DLD1 (cell line): ENCODE measurements around the gene PIK3CG.
"Not testable (repeated sequence)": the region's sequence is repeated elsewhere in the genome, so short reads cannot be mapped to it uniquely, and the experiment has no call there.

Experiments used
- in situ Hi-C: cut with HindIII; loops from 2 replicates; pipeline ENCODE4 v1.10.0; 2017; ENCODE audit warnings: low sequenced_read_pairs

PIK3CG gene

DNA sequence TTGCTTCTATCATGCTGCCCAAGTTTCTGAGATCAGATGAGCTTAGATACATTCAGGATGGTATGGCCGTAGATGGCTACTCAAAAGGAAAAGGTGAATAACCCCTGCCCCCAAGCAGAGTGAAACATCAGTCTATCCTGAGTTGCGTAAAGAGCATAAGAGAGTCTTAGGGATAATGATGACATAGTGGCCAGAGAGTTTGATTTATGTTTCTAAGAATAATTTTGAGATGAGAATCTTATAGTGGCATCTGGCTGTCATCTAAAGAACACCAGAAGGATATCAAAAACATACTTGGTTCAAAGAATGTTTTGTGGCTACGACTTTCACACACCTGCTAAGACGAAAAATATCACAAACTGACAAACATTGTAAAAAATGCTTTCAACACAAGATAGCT, 20.6 kb downstream of the PIK3CG start:
- in situ Hi-C loops, result no loop called here

- in situ Hi-C loops, result no loop called here
Observed at GRCh38 chr7:106887421-106887820, 22.3 kb downstream of the PIK3CG start.

- in situ Hi-C loops, result no loop called here
Observed at GRCh38 chr7:106888204-106888603, 23.1 kb downstream of the PIK3CG start.

DNA sequence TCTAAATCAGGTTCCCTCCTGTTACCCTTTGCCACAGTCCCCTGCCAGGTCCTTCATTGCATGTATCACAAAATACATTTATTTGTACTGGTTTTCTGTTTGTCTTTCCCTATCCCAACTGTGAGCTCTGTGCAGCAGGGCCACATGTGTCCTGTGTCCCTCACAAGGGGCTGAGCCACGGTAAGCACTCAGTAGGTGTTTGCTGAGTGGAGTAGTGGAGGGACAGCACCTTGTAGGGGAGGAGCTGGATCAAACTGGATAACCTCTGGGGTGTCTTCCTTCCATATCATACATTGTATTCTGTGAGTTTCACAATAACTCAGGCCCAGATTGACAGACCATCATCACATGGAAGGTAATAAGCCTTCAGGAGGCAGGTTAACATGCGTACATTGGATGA, 25.9 kb downstream of the PIK3CG start:
- in situ Hi-C loops, result no loop called here

DNA sequence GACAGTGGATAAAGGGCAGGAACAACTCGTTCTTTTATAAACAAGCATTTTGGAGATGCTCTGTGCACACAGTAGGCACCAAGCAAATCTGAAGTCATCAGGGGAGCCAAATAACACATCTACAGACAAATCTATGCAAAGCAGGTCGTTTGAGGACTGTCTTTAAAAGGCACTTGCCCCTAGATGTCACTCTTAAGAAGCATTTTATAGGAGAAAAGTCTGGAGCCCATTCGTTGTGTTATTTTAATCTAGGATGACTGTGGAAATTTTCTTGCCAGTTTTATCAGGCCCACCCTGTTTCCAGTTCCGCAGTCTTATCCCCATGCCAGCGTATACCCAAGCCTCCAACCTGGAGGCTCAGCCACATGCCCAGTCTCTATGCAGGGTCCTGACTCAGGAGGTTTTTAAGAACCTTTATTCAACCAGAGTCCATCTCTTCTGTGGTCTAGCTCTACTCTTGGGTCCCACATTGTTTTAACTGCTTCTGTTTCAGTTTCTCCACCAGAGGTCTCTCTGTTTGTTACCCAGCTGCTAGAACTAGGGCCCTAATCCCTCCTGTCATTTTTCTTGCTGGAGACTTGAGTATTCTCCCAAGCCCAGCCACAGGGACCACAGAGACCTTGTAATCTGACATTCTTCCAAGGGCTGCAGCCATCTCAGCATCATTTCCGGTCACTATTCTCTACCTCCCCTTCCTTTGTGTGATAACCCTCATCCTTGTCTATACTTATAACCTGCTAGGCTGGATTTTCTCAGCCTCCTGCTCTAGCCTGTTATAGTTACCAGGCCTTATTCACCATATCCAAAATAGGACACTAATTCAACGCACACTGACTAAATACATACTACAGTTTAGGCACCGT, 26.7 kb downstream of the PIK3CG start:
- in situ Hi-C loops, result no loop called here

DNA sequence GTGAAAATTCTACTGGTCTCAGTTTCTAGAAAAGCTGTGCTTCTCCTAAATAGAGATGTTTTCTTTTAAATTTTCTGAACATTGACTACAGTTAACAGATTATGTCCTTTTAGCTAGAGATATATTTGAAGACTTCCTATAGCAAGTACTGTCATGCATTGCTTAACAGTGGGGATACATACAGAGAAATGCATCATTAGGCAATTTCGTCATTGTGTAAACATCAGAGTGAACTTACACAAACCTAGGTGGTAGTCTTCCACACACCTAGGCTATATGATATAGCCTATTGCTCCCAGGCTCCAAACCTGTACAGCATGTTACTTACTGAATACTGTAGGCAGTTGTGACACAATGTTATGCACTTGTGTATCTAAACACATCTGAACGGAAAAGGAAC, 28.5 kb downstream of the PIK3CG start:
- in situ Hi-C loops, result no loop called here

- in situ Hi-C loops, result no loop called here
Observed at GRCh38 chr7:106895246-106895864, 30.3 kb downstream of the PIK3CG start.

DNA sequence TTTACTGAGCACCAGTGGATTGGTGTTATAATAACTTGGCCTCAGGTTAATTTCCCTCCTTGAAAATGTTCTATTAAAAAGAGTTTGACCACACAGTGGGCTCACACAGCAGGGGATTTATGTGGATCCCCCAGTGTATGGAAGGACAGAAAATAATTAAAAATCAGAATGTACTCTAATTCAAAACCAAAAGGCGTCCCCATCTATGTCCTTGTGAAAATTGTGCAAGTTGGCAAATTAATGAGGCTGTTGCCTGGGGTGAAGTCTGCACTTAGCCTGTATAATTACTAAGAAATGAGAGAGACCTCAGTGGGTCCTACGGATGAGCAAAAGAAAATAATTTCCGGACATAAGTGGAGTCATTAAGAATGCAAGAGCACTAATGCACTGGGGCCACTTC, 31.1 kb downstream of the PIK3CG start:
- in situ Hi-C loops, result no loop called here

- in situ Hi-C loops, result not testable (repeated sequence)
Observed at GRCh38 chr7:106897553-106897952, 32.5 kb downstream of the PIK3CG start.

GRCh38 chr7:106898967-106899366, 33.9 kb downstream of the PIK3CG start:
- in situ Hi-C loops, result not testable (repeated sequence)

DNA sequence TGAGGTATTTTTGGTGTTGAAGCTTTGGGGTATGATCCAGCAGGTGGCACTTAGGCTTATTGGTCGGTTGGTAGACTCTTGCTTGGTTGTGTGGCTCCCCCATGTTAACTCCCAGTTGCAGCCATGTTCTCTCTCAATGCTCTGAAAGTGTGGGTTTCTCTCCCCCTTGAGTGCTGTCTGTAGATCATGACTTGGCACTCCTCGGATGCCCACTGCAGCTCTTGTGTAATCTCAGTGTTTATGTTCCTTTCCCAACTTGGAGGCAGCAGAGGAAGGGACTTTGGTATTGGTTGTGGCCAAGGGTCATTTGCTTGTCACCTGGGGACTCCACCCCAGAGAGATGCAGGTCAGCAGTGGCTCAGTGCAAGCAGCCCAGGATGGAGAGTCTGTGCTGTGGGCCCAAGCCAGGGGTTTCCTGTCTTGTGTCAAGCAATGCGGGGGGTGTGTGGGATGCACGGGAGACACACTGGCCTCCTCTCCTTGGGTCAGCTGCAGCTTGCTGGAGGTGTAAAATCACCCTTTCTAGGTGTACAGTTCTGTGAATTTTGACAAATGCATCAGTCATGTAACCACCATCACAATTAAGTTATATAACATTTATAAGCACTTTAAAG, 36.9 kb downstream of the PIK3CG start:
- in situ Hi-C loops, result no loop called here

DNA sequence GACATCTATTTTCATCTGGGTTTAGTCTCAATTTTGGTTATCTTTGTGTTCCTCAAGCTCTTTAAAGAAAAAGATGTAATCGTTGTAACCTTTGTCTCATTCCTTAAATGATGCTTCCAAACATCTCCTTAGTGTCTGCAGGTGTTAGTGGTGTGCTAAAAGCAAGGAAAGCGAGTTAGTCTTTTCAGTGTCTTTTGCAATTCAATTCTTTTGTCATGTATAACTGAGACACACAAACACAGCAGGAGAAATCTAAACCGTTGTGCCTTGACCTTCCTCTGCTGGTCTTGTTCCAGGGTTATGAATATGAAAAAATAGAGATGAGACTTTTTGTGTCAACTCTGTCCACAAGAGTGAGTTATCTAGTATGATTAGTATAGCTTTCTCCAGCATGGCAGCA, 40.7 kb downstream of the PIK3CG start:
- in situ Hi-C loops, result no loop called here

DNA sequence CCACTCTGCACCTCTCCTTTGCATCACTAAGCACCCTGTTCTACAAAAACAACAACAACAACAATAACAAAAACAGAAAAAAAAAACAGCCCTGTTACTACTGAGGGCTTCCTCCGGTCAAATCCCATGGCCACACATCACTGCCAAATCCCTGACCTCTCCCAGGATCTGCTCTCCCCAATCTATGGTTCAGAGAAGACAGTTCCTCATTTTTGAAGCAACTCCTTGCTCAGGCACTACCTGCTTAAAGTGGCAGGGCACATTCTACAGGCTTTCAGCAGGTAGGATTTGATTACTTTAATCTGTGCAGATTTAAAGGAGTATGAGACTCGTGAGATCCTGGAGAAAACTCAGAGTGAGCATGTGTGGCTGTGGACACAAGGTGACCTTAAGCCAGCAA, 46.9 kb downstream of the PIK3CG start:
- in situ Hi-C loops, result no loop called here

DNA sequence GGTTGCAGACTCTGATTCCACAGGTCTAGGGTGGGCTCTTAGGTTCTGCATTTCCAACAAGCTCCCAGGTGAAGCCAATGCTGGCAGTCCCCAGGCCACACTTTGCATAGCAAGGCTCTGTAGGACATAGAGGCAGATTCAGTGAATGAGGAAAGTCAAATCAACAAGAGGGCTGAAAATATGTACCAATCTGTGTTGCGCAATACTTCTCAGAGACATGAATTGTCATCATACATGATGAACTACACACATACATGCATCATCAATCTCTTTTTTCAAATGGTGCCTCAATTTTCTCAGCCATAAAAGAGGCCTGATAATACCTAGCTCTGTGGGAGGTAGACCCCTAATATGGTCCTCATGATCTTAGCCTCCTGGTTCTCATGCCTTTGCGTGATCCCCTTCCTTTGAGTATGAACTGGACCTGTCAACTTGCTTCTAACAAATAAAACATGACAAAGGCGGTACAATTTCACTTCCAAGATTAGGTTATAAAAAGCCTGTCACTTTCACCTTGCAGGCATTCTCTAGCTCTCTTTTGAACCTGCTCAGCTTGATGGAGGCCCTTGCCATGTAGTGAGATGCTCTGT, 49.0 kb downstream of the PIK3CG start:
- in situ Hi-C loops, result no loop called here

DNA sequence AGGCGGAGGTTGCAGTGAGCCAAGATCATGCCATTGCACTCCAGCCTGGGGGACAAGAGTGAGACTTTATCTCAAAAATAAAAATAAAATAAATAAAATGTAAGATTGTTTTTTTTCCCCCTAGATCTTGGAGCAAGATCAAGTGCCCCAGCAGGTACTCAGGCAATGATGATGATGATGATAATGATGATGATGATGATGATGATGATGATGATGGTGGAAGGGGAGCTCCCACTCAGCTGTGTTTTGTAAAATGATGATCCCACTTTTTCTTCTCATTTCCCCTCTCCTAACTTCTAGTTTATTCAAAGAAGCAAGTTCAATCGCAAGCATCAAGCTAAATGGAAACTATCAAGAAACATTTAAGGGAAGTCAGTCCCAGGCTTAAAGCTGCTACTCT, 50.3 kb downstream of the PIK3CG start:
- in situ Hi-C loops, result no loop called here

- in situ Hi-C loops, result no loop called here
Observed at GRCh38 chr7:106915873-106916272, 50.8 kb downstream of the PIK3CG start.

DNA sequence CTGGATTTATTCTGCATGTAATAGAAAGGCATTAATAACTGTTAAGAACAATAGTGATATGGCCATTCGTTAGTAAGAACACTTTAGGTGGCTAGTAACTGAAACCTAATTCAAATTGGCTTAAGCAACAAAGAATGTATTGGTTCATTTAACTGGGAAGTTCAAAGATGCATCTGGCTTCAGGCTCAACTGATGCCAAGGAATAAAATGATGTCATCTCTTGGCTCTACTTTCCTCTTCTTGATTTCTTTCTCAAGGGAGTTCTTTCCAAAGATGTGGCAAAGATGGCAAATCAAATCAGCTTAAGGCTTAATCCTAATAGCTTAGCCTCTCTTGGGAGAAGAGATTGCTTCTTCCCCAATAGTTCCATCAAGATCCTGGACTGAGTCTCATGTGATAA, 51.6 kb downstream of the PIK3CG start:
- in situ Hi-C loops, result no loop called here

DNA sequence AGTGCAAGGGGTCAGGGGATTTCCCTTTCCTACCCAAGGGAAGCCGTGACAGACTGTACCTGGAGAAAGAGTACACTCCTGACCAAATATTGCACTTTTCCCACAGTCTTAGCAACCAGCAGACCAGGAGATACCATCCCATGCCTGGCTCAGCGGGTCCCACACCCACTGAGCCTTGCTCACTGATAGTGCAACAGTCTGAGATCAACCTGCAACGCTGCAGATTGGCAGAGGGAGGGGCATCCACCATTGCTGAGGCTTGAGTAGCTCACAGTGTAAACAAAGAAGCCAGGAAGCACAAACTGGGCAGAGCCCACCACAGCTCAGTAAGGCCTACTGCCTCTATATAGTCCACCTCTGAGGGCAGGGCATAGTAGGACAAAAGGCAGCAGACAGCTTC, 53.9 kb downstream of the PIK3CG start:
- in situ Hi-C loops, result no loop called here

- in situ Hi-C loops, result not testable (repeated sequence)
Observed at GRCh38 chr7:106924468-106924867, 59.4 kb downstream of the PIK3CG start.

DNA sequence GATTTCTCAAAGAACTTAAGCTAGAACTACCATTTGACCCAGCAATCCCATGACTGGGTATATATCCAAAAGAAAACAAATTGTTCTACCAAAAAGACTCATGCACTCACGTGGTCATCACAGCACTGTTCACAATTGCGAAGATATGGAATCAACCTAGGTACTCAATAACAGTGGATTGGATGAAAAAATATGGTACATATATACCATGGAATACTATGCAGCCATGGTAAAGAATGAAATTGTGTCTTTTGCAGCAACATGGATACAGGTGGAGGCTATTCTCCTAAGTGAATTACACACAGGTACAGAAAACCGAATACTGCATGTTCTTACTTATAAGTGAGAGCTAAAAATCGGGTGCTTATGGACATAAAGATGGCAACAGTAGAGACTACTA, 61.8 kb downstream of the PIK3CG start:
- in situ Hi-C loops, result no loop called here

- in situ Hi-C loops, result no loop called here
Observed at GRCh38 chr7:106927536-106927935, 62.5 kb downstream of the PIK3CG start.

GRCh38 chr7:106929616-106930015, 64.5 kb downstream of the PIK3CG start:
- in situ Hi-C loops, result not testable (repeated sequence)
